Suprapubic skin (tissue), 4 donors: ENCODE measurements around the gene NR6A1. TPM values are rescaled to one million over a fixed set of nuclear protein-coding genes. Genes with fewer than 3 reads are reported as not detected.

Experiments
- DNase-seq, 2 donors: peaks; one replicate each; pipeline ENCODE4 v3.0.0-alpha.2; 2019; ENCODE audit warnings: low spot score in 2 of 2
- H3K27ac ChIP-seq: fragments of 200-600 bp; sonication (generic); one replicate; pipeline ENCODE4 v1.5.1; 2019
- H3K27me3 ChIP-seq: fragments of 200-600 bp; sonication (generic); one replicate; pipeline ENCODE4 v1.5.1; 2019
- H3K36me3 ChIP-seq: fragments of 200-600 bp; sonication (generic); one replicate; pipeline ENCODE4 v1.5.1; 2019
- H3K4me1 ChIP-seq: fragments of 200-600 bp; sonication (generic); one replicate; pipeline ENCODE4 v1.5.1; 2019
- H3K4me3 ChIP-seq: fragments of 200-600 bp; sonication (generic); one replicate; pipeline ENCODE4 v1.5.1; 2019; ENCODE audit warnings: mild to moderate bottlenecking
- H3K9me3 ChIP-seq: fragments of 200-600 bp; sonication (generic); one replicate; pipeline ENCODE4 v1.5.1; 2019
- EP300 ChIP-seq: sonication (generic); formaldehyde crosslinking; IDR thresholded peaks from one replicate; pipeline ENCODE4 v1.6.1; 2017; ENCODE audit warnings: antibody characterized with exemption
- POLR2A ChIP-seq, 2 donors: fragments of 450-650 bp; IDR thresholded peaks; one replicate each; pipeline ENCODE4 v1.6.1; 2017; ENCODE audit warnings: antibody characterized with exemption in 2 of 2, mild to moderate bottlenecking in 2 of 2, moderate library complexity in 2 of 2
- POLR2AphosphoS5 ChIP-seq, 3 donors: sonication (generic); formaldehyde crosslinking; IDR thresholded peaks; one replicate each; pipeline ENCODE4 v1.6.1; 2017; ENCODE audit warnings: antibody characterized with exemption in 3 of 3
- WGBS: methylation state at CpG from one replicate; pipeline ENCODE4 v1.1.5; 2018; 5-methylcytosine and 5-hydroxymethylcytosine counted together
- total RNA-seq, 4 donors: library from RNA; depleted of rRNA; stranded (reverse); fragments of >200 nt; gene quantifications; one replicate each; pipeline ENCODE4 v1.1.0, GENCODE V29; 2016
- TF ChIP-seq, protein P1 (sequence below), 2 donors: fragments of 200-600 bp in 1 of 2; fragments of 450-650 bp in 1 of 2; sonication (generic) in 1 of 2; IDR thresholded peaks; one replicate each; pipeline ENCODE4 v1.5.1; 2016 to 2019; ENCODE audit warnings: antibody characterized with exemption in 2 of 2, mild to moderate bottlenecking in 1 of 2, moderate library complexity in 1 of 2

Gene NR6A1
- total RNA-seq, 4 donors from 2014 or later, result 6.5 to 10.1 (median 6.8) TPM

DNA sequence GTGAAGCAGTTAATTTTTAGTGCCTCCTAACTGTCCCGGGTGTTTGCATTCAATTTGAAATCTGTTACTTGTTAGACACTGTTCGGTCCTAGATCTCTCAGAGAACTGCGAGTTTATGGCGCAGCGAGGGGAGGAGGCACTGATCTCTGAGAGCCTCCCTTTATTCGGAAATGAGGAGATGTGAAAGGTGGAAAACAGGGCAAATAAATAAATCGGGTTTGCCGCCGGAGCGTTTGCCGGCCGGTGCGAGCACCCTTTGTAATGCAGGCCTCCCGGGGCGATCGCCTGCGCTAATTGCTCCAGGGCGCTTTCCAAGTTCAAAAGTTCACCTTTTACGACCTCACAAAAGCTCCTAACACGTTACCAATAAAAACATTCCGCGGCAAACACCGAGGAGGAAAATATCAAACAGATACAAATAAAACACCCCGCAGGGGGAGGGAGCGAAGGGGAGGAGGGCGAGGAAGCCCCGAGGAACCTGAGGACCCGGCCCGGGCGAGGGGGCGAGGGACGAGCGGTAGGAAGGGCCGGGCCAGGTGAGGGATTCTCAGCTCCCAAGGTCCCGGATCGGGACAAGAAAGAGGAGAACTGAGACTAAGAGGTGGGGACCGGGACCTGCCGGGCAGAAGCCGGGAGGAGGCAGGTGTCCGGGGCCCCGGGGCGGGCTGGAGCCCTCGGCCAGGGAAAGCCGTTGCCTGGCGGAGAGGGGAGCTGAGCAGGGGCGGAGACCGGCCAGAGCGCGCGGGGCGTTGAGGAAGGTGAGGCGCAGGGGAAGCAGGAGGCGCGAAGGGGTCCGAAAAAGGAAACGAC is 1.4 kb downstream of the NR6A1 start:
- peaks cover 35% of the 10 kb centered on the region for H3K27me3 ChIP-seq
- H3K27ac ChIP-seq, result peak overlapping the region; percentile 34
- peaks cover 28% of the 10 kb centered on the region for H3K4me1 ChIP-seq
- H3K36me3 ChIP-seq, result no peaks in the 10 kb centered on the region
- 2% methylated on average over 56 of the region's 56 CpGs for WGBS
- TF ChIP-seq, protein P1, sequence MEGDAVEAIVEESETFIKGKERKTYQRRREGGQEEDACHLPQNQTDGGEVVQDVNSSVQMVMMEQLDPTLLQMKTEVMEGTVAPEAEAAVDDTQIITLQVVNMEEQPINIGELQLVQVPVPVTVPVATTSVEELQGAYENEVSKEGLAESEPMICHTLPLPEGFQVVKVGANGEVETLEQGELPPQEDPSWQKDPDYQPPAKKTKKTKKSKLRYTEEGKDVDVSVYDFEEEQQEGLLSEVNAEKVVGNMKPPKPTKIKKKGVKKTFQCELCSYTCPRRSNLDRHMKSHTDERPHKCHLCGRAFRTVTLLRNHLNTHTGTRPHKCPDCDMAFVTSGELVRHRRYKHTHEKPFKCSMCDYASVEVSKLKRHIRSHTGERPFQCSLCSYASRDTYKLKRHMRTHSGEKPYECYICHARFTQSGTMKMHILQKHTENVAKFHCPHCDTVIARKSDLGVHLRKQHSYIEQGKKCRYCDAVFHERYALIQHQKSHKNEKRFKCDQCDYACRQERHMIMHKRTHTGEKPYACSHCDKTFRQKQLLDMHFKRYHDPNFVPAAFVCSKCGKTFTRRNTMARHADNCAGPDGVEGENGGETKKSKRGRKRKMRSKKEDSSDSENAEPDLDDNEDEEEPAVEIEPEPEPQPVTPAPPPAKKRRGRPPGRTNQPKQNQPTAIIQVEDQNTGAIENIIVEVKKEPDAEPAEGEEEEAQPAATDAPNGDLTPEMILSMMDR (IDR thresholded peaks at IDR 0.05), result no peak
- TF ChIP-seq EP300, result no peak
- no peak for TF ChIP-seq POLR2A (IDR thresholded peaks at IDR 0.05)
- no peak for TF ChIP-seq POLR2AphosphoS5 (IDR thresholded peaks at IDR 0.05)
- DNase-seq, result no peak
- H3K9me3 ChIP-seq, result no peaks in the 10 kb centered on the region
- peak overlapping the region; percentile 82 for H3K4me3 ChIP-seq

DNA sequence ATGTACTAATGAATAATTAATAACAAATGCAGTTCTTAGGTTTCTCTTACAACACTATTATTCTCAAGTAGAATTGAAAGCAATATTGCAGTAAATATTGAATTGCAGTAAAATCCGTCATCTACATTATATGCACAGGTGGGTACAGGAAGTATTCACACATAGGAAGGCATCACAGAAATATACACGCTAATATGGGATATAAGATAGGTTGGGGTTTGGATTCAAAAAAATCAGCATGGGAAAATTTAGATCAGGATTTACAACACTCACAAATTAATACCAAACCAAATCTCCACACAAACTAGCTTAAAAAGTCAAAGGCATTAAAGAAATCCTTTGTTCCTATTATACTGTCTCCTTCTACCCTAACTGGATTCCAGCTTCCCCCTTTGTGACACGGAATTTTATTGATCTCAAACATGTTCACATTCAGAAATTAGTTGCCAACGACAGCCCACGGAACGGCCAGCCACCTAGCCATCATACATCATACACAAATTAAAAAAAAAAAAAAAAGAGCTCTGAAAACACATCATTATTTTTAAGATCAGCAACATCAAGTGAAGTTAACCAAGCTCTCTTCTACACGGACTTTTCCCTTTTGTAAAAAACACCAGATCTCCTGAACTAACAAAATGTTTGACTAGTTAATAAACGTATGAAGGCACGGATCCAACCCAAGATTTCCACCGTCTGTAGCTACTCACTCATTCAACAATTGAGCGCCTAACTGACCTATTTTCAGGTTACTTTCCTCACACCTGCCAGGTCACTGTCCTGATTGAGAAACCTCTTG is 2.2 kb downstream of the NR6A1 start:
- peaks cover 35% of the 10 kb centered on the region for H3K27me3 ChIP-seq
- WGBS, result 34% methylated on average over 11 of the region's 11 CpGs
- H3K36me3 ChIP-seq, result no peaks in the 10 kb centered on the region
- TF ChIP-seq EP300, result no peak
- no peak for TF ChIP-seq POLR2AphosphoS5 (IDR thresholded peaks at IDR 0.05)
- TF ChIP-seq, protein P1 (IDR thresholded peaks at IDR 0.05), result no peak
- TF ChIP-seq POLR2A (IDR thresholded peaks at IDR 0.05), result no peak
- no peak overlapping the region for H3K27ac ChIP-seq
- H3K4me3 ChIP-seq, result peak overlapping the region; percentile 82
- H3K4me1 ChIP-seq, result peaks cover 25% of the 10 kb centered on the region
- no peaks in the 10 kb centered on the region for H3K9me3 ChIP-seq
- no peak for DNase-seq

DNA sequence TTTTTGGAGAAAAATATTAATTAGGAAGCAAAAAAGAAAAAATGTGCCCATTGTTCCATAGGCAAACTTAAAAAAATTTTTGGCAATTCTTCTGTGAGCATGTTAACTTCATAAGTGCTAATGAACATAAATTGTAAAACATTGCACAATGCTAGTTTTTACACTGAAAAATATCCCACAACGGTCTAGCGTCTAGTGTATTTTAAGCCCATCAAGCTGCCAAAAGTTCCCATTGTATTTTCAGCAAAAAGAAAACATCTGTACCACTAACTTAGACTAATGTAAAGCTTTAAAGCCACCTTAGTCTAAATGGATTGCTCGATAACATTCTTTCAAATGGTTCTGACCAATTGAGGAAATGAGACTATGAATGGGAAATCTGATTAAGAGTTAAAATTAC is 2.8 kb downstream of the NR6A1 start:
- Histone ChIP-seq H3K4me3 (no peak overlapping the region), H3K36me3 (no peaks in the 10 kb centered on the region), H3K27me3 (peaks cover 36% of the 10 kb centered on the region), H3K4me1 (peaks cover 25% of the 10 kb centered on the region), H3K9me3 (no peaks in the 10 kb centered on the region), H3K27ac (no peak overlapping the region)
- DNase-seq, result no peak
- TF ChIP-seq, protein P1 (IDR thresholded peaks at IDR 0.05), result no peak
- TF ChIP-seq POLR2AphosphoS5 (IDR thresholded peaks at IDR 0.05) (no peak), EP300 (no peak), POLR2A (IDR thresholded peaks at IDR 0.05) (no peak)
- 76% methylated on average over 3 of the region's 3 CpGs for WGBS

DNA sequence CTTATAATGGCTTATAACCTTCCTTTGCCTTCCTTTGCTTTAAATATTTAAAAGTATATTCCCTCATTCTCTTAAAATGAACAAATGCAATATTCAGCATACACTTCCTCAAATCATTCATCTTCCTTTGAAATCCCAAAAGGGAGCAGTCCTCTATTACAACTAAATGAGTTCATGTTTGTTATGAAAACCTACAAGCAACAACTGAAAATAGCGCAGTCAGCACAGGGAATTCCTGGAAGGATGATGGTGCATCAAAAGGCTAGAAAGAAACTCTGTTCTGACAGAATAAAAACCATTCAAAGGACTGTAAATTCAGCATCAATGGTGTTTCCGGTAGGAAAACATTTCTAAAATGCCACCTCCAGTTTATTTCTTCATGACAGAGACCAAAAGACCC is 3.3 kb downstream of the NR6A1 start:
- Histone ChIP-seq H3K27ac (no peak overlapping the region), H3K9me3 (no peaks in the 10 kb centered on the region)
- 69% methylated on average over 2 of the region's 2 CpGs for WGBS

More for the DNA sequence above, 3.3 kb downstream of the NR6A1 start:
- peaks cover 41% of the 10 kb centered on the region for H3K27me3 ChIP-seq
- no peak for TF ChIP-seq POLR2A (IDR thresholded peaks at IDR 0.05)
- no peak for TF ChIP-seq EP300
- TF ChIP-seq, protein P1 (IDR thresholded peaks at IDR 0.05), result no peak
- no peak for TF ChIP-seq POLR2AphosphoS5 (IDR thresholded peaks at IDR 0.05)
- peaks cover 25% of the 10 kb centered on the region for H3K4me1 ChIP-seq
- H3K4me3 ChIP-seq, result no peak overlapping the region
- no peak for DNase-seq
- H3K36me3 ChIP-seq, result no peaks in the 10 kb centered on the region
